Neural cell (in vitro differentiated cells): ENCODE results near the gene LARP1.

Experiments
- EZH2 ChIP-seq: fragments of 200-600, 300-800 bp; shearing (Covaris generic), sonication (generic); IDR thresholded peaks from 2 replicates; pipeline ENCODE4 v1.6.1; 2014; ENCODE audit warnings: antibody characterized with exemption, low read length, borderline replicate concordance, mild to moderate bottlenecking; ENCODE audit not compliant: insufficient read depth, poor library complexity, severe bottlenecking
- POLR2AphosphoS5 ChIP-seq: IDR thresholded peaks from 2 replicates; pipeline ENCODE4 v1.6.1; 2012
- SMC3 ChIP-seq: fragments of 450-650 bp; conservative IDR thresholded peaks from 2 replicates; pipeline ENCODE4 v1.6.1; 2014; ENCODE audit warnings: antibody characterized with exemption, mild to moderate bottlenecking, moderate library complexity; ENCODE audit not compliant: poor library complexity
- TF ChIP-seq, protein P1 (sequence below): fragments of 450-650 bp; IDR thresholded peaks from 2 replicates; pipeline ENCODE4 v1.5.1; 2014; ENCODE audit warnings: antibody characterized with exemption, mild to moderate bottlenecking, moderate library complexity; ENCODE audit not compliant: poor library complexity, severe bottlenecking
- TF ChIP-seq, protein P2 (sequence below): IDR thresholded peaks from 2 replicates; pipeline ENCODE4 v1.6.1; 2012; ENCODE audit warnings: borderline replicate concordance

DNA sequence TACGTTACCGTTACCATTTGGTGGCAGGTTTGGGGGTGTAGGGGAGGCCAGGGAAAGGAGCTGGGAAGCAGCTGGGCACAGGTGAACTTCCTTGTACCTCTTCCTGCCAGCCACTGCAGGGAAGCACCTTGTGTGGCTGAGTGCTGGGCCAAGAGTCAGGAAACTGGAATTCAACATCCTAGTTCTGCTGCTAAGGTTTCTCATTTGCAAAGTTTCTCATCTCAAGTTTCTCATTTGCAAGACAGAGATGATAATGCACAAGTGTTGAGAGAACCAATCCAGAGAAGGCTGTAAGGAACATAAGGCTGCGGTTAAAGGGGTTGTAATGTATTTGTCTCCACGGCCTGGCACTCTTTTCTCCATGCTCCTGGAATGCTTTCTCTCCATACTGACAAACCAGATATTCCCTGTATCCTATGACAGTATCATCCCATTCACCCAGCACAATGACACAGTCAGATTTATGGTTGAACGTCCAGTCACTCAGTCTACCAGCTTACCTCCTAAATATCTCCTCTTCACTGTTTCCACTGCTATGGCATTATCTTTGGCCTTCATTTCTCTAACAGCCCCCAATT lies 33.6 kb upstream of the LARP1 start:
- TF ChIP-seq, protein P1, sequence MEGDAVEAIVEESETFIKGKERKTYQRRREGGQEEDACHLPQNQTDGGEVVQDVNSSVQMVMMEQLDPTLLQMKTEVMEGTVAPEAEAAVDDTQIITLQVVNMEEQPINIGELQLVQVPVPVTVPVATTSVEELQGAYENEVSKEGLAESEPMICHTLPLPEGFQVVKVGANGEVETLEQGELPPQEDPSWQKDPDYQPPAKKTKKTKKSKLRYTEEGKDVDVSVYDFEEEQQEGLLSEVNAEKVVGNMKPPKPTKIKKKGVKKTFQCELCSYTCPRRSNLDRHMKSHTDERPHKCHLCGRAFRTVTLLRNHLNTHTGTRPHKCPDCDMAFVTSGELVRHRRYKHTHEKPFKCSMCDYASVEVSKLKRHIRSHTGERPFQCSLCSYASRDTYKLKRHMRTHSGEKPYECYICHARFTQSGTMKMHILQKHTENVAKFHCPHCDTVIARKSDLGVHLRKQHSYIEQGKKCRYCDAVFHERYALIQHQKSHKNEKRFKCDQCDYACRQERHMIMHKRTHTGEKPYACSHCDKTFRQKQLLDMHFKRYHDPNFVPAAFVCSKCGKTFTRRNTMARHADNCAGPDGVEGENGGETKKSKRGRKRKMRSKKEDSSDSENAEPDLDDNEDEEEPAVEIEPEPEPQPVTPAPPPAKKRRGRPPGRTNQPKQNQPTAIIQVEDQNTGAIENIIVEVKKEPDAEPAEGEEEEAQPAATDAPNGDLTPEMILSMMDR: no peak
- TF ChIP-seq POLR2AphosphoS5 (no peak), EZH2 (no peak), SMC3 (no peak)
- TF ChIP-seq, protein P2, sequence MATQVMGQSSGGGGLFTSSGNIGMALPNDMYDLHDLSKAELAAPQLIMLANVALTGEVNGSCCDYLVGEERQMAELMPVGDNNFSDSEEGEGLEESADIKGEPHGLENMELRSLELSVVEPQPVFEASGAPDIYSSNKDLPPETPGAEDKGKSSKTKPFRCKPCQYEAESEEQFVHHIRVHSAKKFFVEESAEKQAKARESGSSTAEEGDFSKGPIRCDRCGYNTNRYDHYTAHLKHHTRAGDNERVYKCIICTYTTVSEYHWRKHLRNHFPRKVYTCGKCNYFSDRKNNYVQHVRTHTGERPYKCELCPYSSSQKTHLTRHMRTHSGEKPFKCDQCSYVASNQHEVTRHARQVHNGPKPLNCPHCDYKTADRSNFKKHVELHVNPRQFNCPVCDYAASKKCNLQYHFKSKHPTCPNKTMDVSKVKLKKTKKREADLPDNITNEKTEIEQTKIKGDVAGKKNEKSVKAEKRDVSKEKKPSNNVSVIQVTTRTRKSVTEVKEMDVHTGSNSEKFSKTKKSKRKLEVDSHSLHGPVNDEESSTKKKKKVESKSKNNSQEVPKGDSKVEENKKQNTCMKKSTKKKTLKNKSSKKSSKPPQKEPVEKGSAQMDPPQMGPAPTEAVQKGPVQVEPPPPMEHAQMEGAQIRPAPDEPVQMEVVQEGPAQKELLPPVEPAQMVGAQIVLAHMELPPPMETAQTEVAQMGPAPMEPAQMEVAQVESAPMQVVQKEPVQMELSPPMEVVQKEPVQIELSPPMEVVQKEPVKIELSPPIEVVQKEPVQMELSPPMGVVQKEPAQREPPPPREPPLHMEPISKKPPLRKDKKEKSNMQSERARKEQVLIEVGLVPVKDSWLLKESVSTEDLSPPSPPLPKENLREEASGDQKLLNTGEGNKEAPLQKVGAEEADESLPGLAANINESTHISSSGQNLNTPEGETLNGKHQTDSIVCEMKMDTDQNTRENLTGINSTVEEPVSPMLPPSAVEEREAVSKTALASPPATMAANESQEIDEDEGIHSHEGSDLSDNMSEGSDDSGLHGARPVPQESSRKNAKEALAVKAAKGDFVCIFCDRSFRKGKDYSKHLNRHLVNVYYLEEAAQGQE: no peak
